ENCODE measurements around the gene HABP4.
"Not testable (repeated sequence)": the region's sequence is repeated elsewhere in the genome, so short reads cannot be mapped to it uniquely, and the experiment has no call there.

HABP4 gene

GRCh38 chr9:96498796-96499195 lies 48.8 kb downstream of the HABP4 start:
- DNase-seq (ENCODE audit: low spot score) = no peak

- no peak for DNase-seq (ENCODE audit: low spot score)
These were observed 49.3 kb downstream of the HABP4 start for GRCh38 chr9:96499257-96499656.

- peak; percentile 42 for DNase-seq (ENCODE audit: low spot score)
These were observed 51.0 kb downstream of the HABP4 start for GRCh38 chr9:96500696-96501632.

GRCh38 chr9:96501633-96502538 lies 51.9 kb downstream of the HABP4 start:
- no peak for DNase-seq (ENCODE audit: low spot score)

GRCh38 chr9:96502539-96503373 lies 52.8 kb downstream of the HABP4 start:
- no peak for DNase-seq (ENCODE audit: low spot score)

GRCh38 chr9:96503374-96503748 lies 53.4 kb downstream of the HABP4 start:
- not testable (repeated sequence) for DNase-seq (ENCODE audit: low spot score)

GRCh38 chr9:96503918-96504317 lies 53.9 kb downstream of the HABP4 start:
- no peak for DNase-seq (ENCODE audit: low spot score)

- no peak for DNase-seq (ENCODE audit: low spot score)
These were observed 55.5 kb downstream of the HABP4 start for GRCh38 chr9:96505316-96505991.

- DNase-seq (ENCODE audit: low spot score) = no peak
These were observed 58.4 kb downstream of the HABP4 start for GRCh38 chr9:96508227-96508940.

GRCh38 chr9:96509026-96509425 lies 59.1 kb downstream of the HABP4 start:
- no peak for DNase-seq (ENCODE audit: low spot score)

- no peak for DNase-seq (ENCODE audit: low spot score)
These were observed 59.9 kb downstream of the HABP4 start for GRCh38 chr9:96509848-96510247.

- no peak for DNase-seq (ENCODE audit: low spot score)
These were observed 60.3 kb downstream of the HABP4 start for GRCh38 chr9:96510258-96510657.

- DNase-seq (ENCODE audit: low spot score) = no peak
These were observed 62.3 kb downstream of the HABP4 start for GRCh38 chr9:96512240-96512639.

- peak; percentile 13 for DNase-seq (ENCODE audit: low spot score)
These were observed 63.7 kb downstream of the HABP4 start for GRCh38 chr9:96513622-96514021.

GRCh38 chr9:96514108-96514799 lies 64.3 kb downstream of the HABP4 start:
- DNase-seq (ENCODE audit: low spot score) = no peak

- DNase-seq (ENCODE audit: low spot score) = no peak
These were observed 64.8 kb downstream of the HABP4 start for GRCh38 chr9:96514800-96515158.

- no peak for DNase-seq (ENCODE audit: low spot score)
These were observed 65.9 kb downstream of the HABP4 start for GRCh38 chr9:96515621-96516470.

- DNase-seq (ENCODE audit: low spot score) = no peak
These were observed 69.1 kb downstream of the HABP4 start for GRCh38 chr9:96519095-96519494.

GRCh38 chr9:96519787-96520186 lies 69.8 kb downstream of the HABP4 start:
- DNase-seq (ENCODE audit: low spot score) = no peak
